ENCODE measurements around the gene SERPINB6. TPM values are rescaled to one million over a fixed set of nuclear protein-coding genes. Genes with fewer than 3 reads are reported as not detected.
"Not testable (repeated sequence)": the region's sequence is repeated elsewhere in the genome, so short reads cannot be mapped to it uniquely, and the experiment has no call there.

The SERPINB6 gene
- total RNA-seq, 2 donors from 2014 or later = 128 to 150 TPM

DNA sequence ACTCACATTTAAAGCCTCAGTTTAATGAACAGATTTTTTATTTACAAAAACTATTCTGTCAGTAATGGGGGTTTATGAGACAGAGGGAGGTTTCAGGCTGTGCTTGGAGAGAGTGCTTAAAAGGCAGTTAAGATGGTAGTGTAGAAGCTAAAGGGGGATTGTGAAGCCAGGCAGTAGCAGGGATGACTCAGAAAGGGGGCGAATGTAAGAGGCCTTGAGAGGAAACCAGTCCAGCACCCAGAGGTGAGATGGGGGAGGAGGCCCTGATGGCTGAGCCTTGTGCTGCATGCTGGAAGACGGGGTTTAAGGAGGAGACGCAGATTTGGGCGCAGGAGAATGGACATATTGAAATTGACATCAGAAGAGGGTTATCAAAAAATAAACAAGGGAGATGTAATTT lies 61.6 kb downstream of the SERPINB6 start:
- no peaks in the 10 kb centered on the region for H3K9me3 Mint-ChIP-seq
- Histone ChIP-seq H3K9me3 (ENCODE audit: control insufficient read depth, low read length) (no peaks in the 10 kb centered on the region), H3K4me1 (ENCODE audit: control insufficient read depth, insufficient read depth, low read length) (peaks cover 16% of the 10 kb centered on the region), H3K36me3 (ENCODE audit: control insufficient read depth, insufficient read depth, low read length) (no peaks in the 10 kb centered on the region), H3K9ac (ENCODE audit: extremely low read depth, low read length, poor library complexity, severe bottlenecking) (no peak overlapping the region), H3K27ac (ENCODE audit: low read depth, low read length) (no peak overlapping the region), H3K27me3 (ENCODE audit: control insufficient read depth, insufficient read depth, low read length, poor library complexity, severe bottlenecking) (no peaks in the 10 kb centered on the region), H3K4me3 (ENCODE audit: low read length) (no peak overlapping the region)
- DNase-seq = peak; percentile 54
- H3K36me3 Mint-ChIP-seq (ENCODE audit: low read depth) = no peaks in the 10 kb centered on the region
- H3K4me3 Mint-ChIP-seq = no peak overlapping the region
- no peaks in the 10 kb centered on the region for H3K27me3 Mint-ChIP-seq (ENCODE audit: insufficient read depth)
- H3K27ac Mint-ChIP-seq = peak overlapping the region; percentile 88
- TF ChIP-seq, protein P1, sequence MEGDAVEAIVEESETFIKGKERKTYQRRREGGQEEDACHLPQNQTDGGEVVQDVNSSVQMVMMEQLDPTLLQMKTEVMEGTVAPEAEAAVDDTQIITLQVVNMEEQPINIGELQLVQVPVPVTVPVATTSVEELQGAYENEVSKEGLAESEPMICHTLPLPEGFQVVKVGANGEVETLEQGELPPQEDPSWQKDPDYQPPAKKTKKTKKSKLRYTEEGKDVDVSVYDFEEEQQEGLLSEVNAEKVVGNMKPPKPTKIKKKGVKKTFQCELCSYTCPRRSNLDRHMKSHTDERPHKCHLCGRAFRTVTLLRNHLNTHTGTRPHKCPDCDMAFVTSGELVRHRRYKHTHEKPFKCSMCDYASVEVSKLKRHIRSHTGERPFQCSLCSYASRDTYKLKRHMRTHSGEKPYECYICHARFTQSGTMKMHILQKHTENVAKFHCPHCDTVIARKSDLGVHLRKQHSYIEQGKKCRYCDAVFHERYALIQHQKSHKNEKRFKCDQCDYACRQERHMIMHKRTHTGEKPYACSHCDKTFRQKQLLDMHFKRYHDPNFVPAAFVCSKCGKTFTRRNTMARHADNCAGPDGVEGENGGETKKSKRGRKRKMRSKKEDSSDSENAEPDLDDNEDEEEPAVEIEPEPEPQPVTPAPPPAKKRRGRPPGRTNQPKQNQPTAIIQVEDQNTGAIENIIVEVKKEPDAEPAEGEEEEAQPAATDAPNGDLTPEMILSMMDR (conservative IDR thresholded peaks at IDR 0.05) = no peak
- 93 to 97% methylated on average over 4 of the region's 4 CpGs for WGBS, 2 experiments (ENCODE audit: insufficient coverage in 1 of 2, insufficient read length in 1 of 2)
- peaks cover 71% of the 10 kb centered on the region for H3K4me1 Mint-ChIP-seq

DNA sequence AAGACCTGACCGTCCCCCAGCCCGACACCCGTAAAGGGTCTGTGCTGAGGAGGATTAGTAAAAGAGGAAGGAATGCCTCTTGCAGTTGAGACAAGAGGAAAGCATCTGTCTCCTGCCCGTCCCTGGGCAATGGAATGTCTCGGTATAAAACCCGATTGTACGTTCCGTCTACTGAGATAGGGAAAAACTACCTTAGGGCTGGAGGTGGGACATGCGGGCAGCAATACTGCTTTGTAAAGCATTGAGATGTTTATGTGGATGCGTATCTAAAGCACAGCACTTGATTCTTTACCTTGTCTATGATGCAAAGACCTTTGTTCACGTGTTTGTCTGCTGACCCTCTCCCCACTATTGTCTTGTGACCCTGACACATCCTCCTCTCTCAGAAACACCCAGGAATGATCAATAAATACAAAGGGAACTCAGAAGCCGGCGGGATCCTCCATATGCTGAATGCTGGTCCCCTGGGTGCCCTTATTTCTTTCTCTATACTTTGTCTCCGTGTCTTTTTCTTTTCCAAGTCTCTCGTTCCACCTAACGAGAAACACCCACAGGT lies 62.2 kb downstream of the SERPINB6 start:
- H3K9me3 ChIP-seq (ENCODE audit: control insufficient read depth, low read length); H3K36me3 ChIP-seq (ENCODE audit: control insufficient read depth, insufficient read depth, low read length); H3K9me3 Mint-ChIP-seq; H3K27me3 ChIP-seq (ENCODE audit: control insufficient read depth, insufficient read depth, low read length, poor library complexity, severe bottlenecking); H3K9ac ChIP-seq (ENCODE audit: extremely low read depth, low read length, poor library complexity, severe bottlenecking); H3K27ac ChIP-seq (ENCODE audit: low read depth, low read length); H3K4me3 ChIP-seq (ENCODE audit: low read length); H3K36me3 Mint-ChIP-seq (ENCODE audit: low read depth); H3K27me3 Mint-ChIP-seq (ENCODE audit: insufficient read depth): not testable (repeated sequence)
- peaks cover 69% of the 10 kb centered on the region for H3K4me1 Mint-ChIP-seq
- peaks cover 13% of the 10 kb centered on the region for H3K4me1 ChIP-seq (ENCODE audit: control insufficient read depth, insufficient read depth, low read length)
- WGBS, 2 experiments (ENCODE audit: insufficient coverage in 1 of 2, insufficient read length in 1 of 2) = 54 to 58% methylated on average over 2 to 16 of the region's 16 CpGs
- DNase-seq = peak; percentile 46
- peak overlapping the region; percentile 88 for H3K27ac Mint-ChIP-seq
- peak overlapping the region; percentile 5 for H3K4me3 Mint-ChIP-seq

DNA sequence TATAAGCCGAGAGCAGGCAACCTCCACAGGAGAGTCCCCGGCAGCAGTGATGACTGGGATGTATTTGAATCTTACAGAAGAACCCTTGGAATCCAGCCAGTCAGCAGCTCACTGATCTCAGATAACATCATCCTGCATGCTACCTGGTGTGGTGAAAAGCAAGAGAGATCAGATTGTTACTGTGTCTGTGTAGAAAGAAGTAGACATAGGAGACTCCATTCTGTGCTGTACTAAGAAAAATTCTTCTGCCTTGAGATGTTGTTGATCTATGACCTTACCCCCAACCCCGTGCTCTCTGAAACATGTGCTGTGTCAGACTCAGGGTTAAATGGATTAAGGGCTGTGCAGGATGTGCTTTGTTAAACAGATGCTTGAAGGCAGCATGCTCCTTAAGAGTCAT lies 62.9 kb downstream of the SERPINB6 start:
- not testable (repeated sequence) for H3K9me3 Mint-ChIP-seq
- H3K27ac Mint-ChIP-seq = peak overlapping the region; percentile 88
- H3K4me1 Mint-ChIP-seq = peaks cover 63% of the 10 kb centered on the region

DNA sequence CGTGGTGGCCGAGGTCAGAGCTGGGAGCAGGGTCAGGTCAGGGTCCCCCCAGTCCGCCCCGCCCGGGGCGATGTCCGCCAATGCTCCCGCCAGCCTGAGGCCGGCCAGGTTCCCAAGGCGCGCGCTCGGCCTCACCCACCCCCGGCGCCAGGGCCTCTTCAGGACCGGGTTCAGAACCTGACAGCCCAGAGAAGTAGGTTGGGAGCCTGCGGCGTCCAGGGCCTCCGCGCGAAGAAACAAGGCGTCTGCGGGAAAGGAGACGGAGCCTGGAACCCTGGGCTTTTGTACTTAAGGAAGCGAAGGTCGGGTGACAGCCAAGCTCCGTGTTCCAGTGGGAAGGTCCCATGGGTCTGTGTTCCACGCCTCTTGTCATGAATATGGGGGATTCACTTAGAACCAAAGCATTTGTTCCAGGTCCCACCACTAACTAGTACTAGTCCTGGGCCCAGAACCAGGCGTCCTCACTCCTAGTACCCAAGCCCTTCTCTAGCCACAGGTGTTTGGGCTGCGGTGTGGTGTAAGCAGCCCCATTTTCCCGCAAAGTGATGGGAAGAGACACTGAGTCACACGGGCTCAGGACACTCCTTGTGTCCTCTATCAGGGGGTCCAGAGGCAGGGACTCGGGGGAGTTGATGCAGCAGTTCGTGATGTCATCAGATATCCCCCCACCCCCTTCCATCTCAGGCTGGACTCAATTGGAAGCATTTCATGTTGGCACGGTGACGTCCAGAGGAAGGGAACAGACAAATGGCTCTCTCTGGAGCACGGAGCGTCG lies 67.8 kb downstream of the SERPINB6 start:
- H3K4me3 ChIP-seq (ENCODE audit: low read length); H3K9ac ChIP-seq (ENCODE audit: extremely low read depth, low read length, poor library complexity, severe bottlenecking); H3K9me3 Mint-ChIP-seq; H3K27me3 ChIP-seq (ENCODE audit: control insufficient read depth, insufficient read depth, low read length, poor library complexity, severe bottlenecking); H3K4me1 ChIP-seq (ENCODE audit: control insufficient read depth, insufficient read depth, low read length); DNase-seq; H3K27me3 Mint-ChIP-seq (ENCODE audit: insufficient read depth); H3K27ac ChIP-seq (ENCODE audit: low read depth, low read length); H3K27ac Mint-ChIP-seq; H3K9me3 ChIP-seq (ENCODE audit: control insufficient read depth, low read length): not testable (repeated sequence)
- WGBS, 2 experiments (ENCODE audit: insufficient coverage in 1 of 2, insufficient read length in 1 of 2) = 19% methylated on average over 12 of the region's 39 CpGs; no CpG with 5 or more reads in 1 of the 2 experiments
- H3K4me3 Mint-ChIP-seq = peak overlapping the region; percentile 98
- peaks cover 40% of the 10 kb centered on the region for H3K36me3 Mint-ChIP-seq (ENCODE audit: low read depth)
- peaks cover 19% of the 10 kb centered on the region for H3K36me3 ChIP-seq (ENCODE audit: control insufficient read depth, insufficient read depth, low read length)
- H3K4me1 Mint-ChIP-seq = peaks cover 57% of the 10 kb centered on the region

More for the DNA sequence above, 62.9 kb downstream of the SERPINB6 start:
- H3K36me3 Mint-ChIP-seq (ENCODE audit: low read depth); H3K27me3 Mint-ChIP-seq (ENCODE audit: insufficient read depth); H3K36me3 ChIP-seq (ENCODE audit: control insufficient read depth, insufficient read depth, low read length); H3K4me3 Mint-ChIP-seq; H3K9me3 ChIP-seq (ENCODE audit: control insufficient read depth, low read length); H3K4me3 ChIP-seq (ENCODE audit: low read length); H3K4me1 ChIP-seq (ENCODE audit: control insufficient read depth, insufficient read depth, low read length); H3K9ac ChIP-seq (ENCODE audit: extremely low read depth, low read length, poor library complexity, severe bottlenecking); H3K27ac ChIP-seq (ENCODE audit: low read depth, low read length); H3K27me3 ChIP-seq (ENCODE audit: control insufficient read depth, insufficient read depth, low read length, poor library complexity, severe bottlenecking): not testable (repeated sequence)
- WGBS, 2 experiments (ENCODE audit: insufficient coverage in 1 of 2, insufficient read length in 1 of 2) = 60% methylated on average over 2 to 3 of the region's 3 CpGs
- peak; percentile 68 for DNase-seq

DNA sequence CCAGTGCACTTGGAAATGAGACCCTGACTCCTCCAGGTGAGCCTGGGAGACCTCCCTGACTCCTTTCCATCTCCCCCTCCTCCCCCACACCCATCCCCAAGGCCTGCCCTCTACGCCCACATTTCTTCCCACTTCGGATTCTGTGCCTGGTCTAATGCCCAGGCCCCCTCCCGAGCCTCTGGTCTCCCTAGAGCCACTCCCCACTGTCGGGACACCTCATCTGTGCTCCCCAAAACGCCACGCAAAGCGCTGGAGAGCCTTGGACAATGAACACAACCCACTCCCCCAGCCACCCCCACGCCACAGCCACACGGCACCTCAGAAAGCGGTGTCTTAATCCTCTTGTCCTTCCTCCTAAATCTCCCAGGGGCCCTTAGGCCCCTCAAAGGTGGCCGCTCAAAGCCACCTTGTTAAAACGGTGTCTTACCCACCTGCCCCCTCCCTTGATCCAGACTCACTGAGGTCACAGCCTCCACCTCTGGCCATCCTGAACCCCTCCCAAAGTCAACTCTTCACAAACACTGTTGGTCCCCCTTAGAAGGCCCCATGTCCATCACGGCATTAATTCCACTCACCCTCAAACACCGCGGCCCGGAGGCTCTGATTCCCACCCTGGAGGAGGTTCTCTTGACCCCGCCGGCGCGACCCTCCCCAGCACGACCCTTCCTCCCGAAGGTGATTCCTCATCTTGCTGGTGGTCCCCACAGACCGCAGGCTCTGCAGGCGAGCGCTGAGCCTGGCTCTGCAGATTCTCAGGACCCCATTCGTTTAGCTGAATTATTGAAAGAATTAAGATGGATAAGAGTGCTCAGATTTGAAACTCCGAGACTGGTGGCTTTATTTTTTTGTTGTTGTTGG lies 69.5 kb downstream of the SERPINB6 start:
- H3K27me3 ChIP-seq (ENCODE audit: control insufficient read depth, insufficient read depth, low read length, poor library complexity, severe bottlenecking); H3K27ac ChIP-seq (ENCODE audit: low read depth, low read length); H3K9me3 Mint-ChIP-seq; DNase-seq; H3K4me1 ChIP-seq (ENCODE audit: control insufficient read depth, insufficient read depth, low read length); H3K27me3 Mint-ChIP-seq (ENCODE audit: insufficient read depth); H3K9me3 ChIP-seq (ENCODE audit: control insufficient read depth, low read length): not testable (repeated sequence)
- Mint-ChIP-seq H3K36me3 (ENCODE audit: low read depth) (peaks cover 55% of the 10 kb centered on the region), H3K4me1 (peaks cover 44% of the 10 kb centered on the region), H3K4me3 (peak overlapping the region; percentile 98), H3K27ac (peak overlapping the region; percentile 95)
- WGBS, 2 experiments (ENCODE audit: insufficient coverage in 1 of 2, insufficient read length in 1 of 2) = 51 to 55% methylated on average over 6 to 27 of the region's 27 CpGs
- Histone ChIP-seq H3K36me3 (ENCODE audit: control insufficient read depth, insufficient read depth, low read length) (peaks cover 34% of the 10 kb centered on the region), H3K4me3 (ENCODE audit: low read length) (peak overlapping the region; percentile 85), H3K9ac (ENCODE audit: extremely low read depth, low read length, poor library complexity, severe bottlenecking) (peak overlapping the region; percentile 88)
